ENCODE measurements around the gene SPRY4.

The SPRY4 gene

GRCh38 chr5:142319105-142319504 lies 5.7 kb downstream of the SPRY4 start:
- DNase-seq (ENCODE audit: low read depth, low spot score) = no peak
- H3K4me3 ChIP-seq (ENCODE audit: low read length) = no peak overlapping the region

- no peak overlapping the region for H3K4me3 ChIP-seq (ENCODE audit: low read length)
These were observed 7.1 kb downstream of the SPRY4 start for GRCh38 chr5:142317753-142318152.

GRCh38 chr5:142317173-142317572 lies 7.6 kb downstream of the SPRY4 start:
- DNase-seq (ENCODE audit: low read depth, low spot score) = no peak
- H3K4me3 ChIP-seq (ENCODE audit: low read length) = no peak overlapping the region

More at GRCh38 chr5:142317753-142318152, 7.1 kb downstream of the SPRY4 start:
- no peak for DNase-seq (ENCODE audit: low read depth, low spot score)

- DNase-seq (ENCODE audit: low read depth, low spot score) = no peak
These were observed 8.1 kb downstream of the SPRY4 start for GRCh38 chr5:142316681-142317080.

GRCh38 chr5:142316051-142316450 lies 8.8 kb downstream of the SPRY4 start:
- 0 out of 2 replicates have a peak overlapping the region, but pooled peaks have one; percentile 7 for H3K4me3 ChIP-seq (ENCODE audit: low read length)
- DNase-seq (ENCODE audit: low read depth, low spot score) = peak; percentile 76

More at GRCh38 chr5:142316681-142317080, 8.1 kb downstream of the SPRY4 start:
- H3K4me3 ChIP-seq (ENCODE audit: low read length) = no peak overlapping the region

- no peak for DNase-seq (ENCODE audit: low read depth, low spot score)
- no peak overlapping the region for H3K4me3 ChIP-seq (ENCODE audit: low read length)
These were observed 9.5 kb downstream of the SPRY4 start for GRCh38 chr5:142315096-142315900.

GRCh38 chr5:142314606-142315005 lies 10.2 kb downstream of the SPRY4 start:
- no peak overlapping the region for H3K4me3 ChIP-seq (ENCODE audit: low read length)
- DNase-seq (ENCODE audit: low read depth, low spot score) = no peak

- no peak overlapping the region for H3K4me3 ChIP-seq (ENCODE audit: low read length)
These were observed 10.7 kb downstream of the SPRY4 start for GRCh38 chr5:142314109-142314508.

GRCh38 chr5:142313682-142314081 lies 11.1 kb downstream of the SPRY4 start:
- H3K4me3 ChIP-seq (ENCODE audit: low read length) = no peak overlapping the region
- DNase-seq (ENCODE audit: low read depth, low spot score) = no peak

More at GRCh38 chr5:142314109-142314508, 10.7 kb downstream of the SPRY4 start:
- DNase-seq (ENCODE audit: low read depth, low spot score) = no peak

- DNase-seq (ENCODE audit: low read depth, low spot score) = no peak
- H3K4me3 ChIP-seq (ENCODE audit: low read length) = no peak overlapping the region
These were observed 11.5 kb downstream of the SPRY4 start for GRCh38 chr5:142313275-142313674.

GRCh38 chr5:142312399-142312798 lies 12.4 kb downstream of the SPRY4 start:
- DNase-seq (ENCODE audit: low read depth, low spot score) = no peak
- no peak overlapping the region for H3K4me3 ChIP-seq (ENCODE audit: low read length)

GRCh38 chr5:142311725-142312124 lies 13.1 kb downstream of the SPRY4 start:
- no peak for DNase-seq (ENCODE audit: low read depth, low spot score)
- no peak overlapping the region for H3K4me3 ChIP-seq (ENCODE audit: low read length)

- DNase-seq (ENCODE audit: low read depth, low spot score) = no peak
- no peak overlapping the region for H3K4me3 ChIP-seq (ENCODE audit: low read length)
These were observed 14.0 kb downstream of the SPRY4 start for GRCh38 chr5:142310803-142311202.

GRCh38 chr5:142309747-142310318 lies 15.0 kb downstream of the SPRY4 start:
- DNase-seq (ENCODE audit: low read depth, low spot score) = no peak
- H3K4me3 ChIP-seq (ENCODE audit: low read length) = no peak overlapping the region

- no peak overlapping the region for H3K4me3 ChIP-seq (ENCODE audit: low read length)
- DNase-seq (ENCODE audit: low read depth, low spot score) = no peak
These were observed 16.5 kb downstream of the SPRY4 start for GRCh38 chr5:142308358-142308757.

GRCh38 chr5:142307146-142307890 lies 17.5 kb downstream of the SPRY4 start:
- DNase-seq (ENCODE audit: low read depth, low spot score) = no peak
- no peak overlapping the region for H3K4me3 ChIP-seq (ENCODE audit: low read length)

- H3K4me3 ChIP-seq (ENCODE audit: low read length) = no peak overlapping the region
- DNase-seq (ENCODE audit: low read depth, low spot score) = no peak
These were observed 18.7 kb downstream of the SPRY4 start for GRCh38 chr5:142306077-142306502.

- no peak overlapping the region for H3K4me3 ChIP-seq (ENCODE audit: low read length)
- DNase-seq (ENCODE audit: low read depth, low spot score) = no peak
These were observed 19.6 kb downstream of the SPRY4 start for GRCh38 chr5:142305211-142305610.

- DNase-seq (ENCODE audit: low read depth, low spot score) = no peak
These were observed 20.7 kb downstream of the SPRY4 start for GRCh38 chr5:142304013-142304701.

More at GRCh38 chr5:142304013-142304701, 20.7 kb downstream of the SPRY4 start:
- no peak overlapping the region for H3K4me3 ChIP-seq (ENCODE audit: low read length)

Measured in Jurkat, Clone E6-1 (cell line).